NT2/D1 (cell line): ENCODE measurements around the gene RNASE13.

Experiments used
- SUZ12 ChIP-seq: IDR thresholded peaks from 2 replicates; pipeline ENCODE4 v1.6.1; 2011; ENCODE audit not compliant: insufficient read length, insufficient read depth; ENCODE audit errors: extremely low read depth
- YY1 ChIP-seq: IDR thresholded peaks from 2 replicates; pipeline ENCODE4 v1.6.1; 2011; ENCODE audit not compliant: insufficient read length, insufficient read depth
- ZNF274 ChIP-seq: IDR thresholded peaks from 2 replicates; pipeline ENCODE4 v1.6.1; 2011; ENCODE audit warnings: mild to moderate bottlenecking, low read depth, low read length

DNA sequence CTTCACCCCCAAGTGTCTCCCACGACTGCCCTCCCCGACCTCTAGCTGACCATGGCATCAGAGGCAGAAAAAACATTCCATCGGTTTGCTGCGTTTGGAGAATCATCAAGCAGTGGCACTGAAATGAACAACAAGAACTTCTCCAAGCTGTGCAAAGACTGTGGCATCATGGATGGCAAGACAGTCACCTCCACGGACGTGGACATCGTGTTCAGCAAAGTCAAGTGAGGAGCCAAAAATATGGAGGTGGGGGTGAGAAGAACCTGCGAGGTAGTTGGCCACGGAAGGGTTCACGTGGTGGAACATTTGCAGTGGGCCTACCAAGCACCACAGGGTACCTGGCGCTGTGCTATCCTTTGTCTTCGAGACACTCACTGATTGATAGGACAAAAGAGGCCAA is 4.1 kb downstream of the RNASE13 start:
- TF ChIP-seq ZNF274: no peak
- TF ChIP-seq YY1: no peak
- TF ChIP-seq SUZ12: no peak
